Measurements from ENCODE around the gene SLC7A7. TPM values are rescaled to one million over a fixed set of nuclear protein-coding genes. Genes with fewer than 3 reads are reported as not detected.
A peak's percentile ranks its signal among the peaks of the same experiment; 100 is the strongest.
"Not testable (repeated sequence)": the region's sequence is repeated elsewhere in the genome, so short reads cannot be mapped to it uniquely, and the experiment has no call there.

SLC7A7 gene
- total RNA-seq, 1 experiment from 2014 or later: 8.7 TPM

DNA sequence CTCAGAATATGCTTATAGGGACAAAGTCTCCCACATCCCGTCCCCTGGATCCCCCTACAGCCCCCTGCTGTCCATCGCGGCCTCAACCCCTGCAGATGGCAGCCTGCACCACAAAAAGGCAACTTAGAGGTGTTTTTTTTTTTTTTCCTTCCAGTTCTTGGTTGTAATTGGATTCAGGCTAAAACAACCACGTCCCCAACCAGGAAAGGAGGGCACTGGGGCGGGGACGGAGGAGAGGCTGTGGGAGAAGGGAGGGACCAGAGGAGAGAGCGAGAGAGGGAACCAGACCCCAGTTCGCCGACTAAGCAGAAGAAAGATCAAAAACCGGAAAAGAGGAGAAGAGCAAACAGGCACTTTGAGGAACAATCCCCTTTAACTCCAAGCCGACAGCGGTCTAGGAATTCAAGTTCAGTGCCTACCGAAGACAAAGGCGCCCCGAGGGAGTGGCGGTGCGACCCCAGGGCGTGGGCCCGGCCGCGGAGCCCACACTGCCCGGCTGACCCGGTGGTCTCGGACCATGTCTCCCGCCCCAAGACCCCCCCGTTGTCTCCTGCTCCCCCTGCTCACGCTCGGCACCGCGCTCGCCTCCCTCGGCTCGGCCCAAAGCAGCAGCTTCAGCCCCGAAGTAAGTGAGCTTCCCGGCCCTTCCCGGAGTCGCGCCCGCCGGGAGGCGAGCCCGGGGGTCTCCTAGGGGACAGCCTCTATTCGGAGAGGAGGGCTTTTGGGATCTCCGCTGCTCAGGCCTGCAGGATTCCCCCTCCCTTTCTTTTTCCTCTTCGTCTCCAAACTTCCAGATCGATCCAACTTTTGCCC is 21.3 kb upstream of the SLC7A7 start, which contains the start of gene MMP14:
Gene MMP14, plus strand, starts transcription at position 285 of the 813 bp plus-strand sequence. Its CDS starts 233 bp downstream, at position 518.
- no peak for DNase-seq
- CTCF ChIA-PET: interaction anchor here (1.0 to 1.7 kb wide), 5 partner anchors 12 to 70 kb away, joined by 3 to 6 read pairs (median 5); partner anchors contain the start of gene OXA1L
- TF ChIP-seq, protein P1, sequence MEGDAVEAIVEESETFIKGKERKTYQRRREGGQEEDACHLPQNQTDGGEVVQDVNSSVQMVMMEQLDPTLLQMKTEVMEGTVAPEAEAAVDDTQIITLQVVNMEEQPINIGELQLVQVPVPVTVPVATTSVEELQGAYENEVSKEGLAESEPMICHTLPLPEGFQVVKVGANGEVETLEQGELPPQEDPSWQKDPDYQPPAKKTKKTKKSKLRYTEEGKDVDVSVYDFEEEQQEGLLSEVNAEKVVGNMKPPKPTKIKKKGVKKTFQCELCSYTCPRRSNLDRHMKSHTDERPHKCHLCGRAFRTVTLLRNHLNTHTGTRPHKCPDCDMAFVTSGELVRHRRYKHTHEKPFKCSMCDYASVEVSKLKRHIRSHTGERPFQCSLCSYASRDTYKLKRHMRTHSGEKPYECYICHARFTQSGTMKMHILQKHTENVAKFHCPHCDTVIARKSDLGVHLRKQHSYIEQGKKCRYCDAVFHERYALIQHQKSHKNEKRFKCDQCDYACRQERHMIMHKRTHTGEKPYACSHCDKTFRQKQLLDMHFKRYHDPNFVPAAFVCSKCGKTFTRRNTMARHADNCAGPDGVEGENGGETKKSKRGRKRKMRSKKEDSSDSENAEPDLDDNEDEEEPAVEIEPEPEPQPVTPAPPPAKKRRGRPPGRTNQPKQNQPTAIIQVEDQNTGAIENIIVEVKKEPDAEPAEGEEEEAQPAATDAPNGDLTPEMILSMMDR (IDR thresholded peaks at IDR 0.05; ENCODE audit: unreplicated experiment): no peak
- Mint-ChIP-seq H3K36me3 (ENCODE audit: insufficient read depth, unreplicated experiment) (peaks cover 27% of the 10 kb centered on the region), H3K27me3 (ENCODE audit: unreplicated experiment) (peaks cover 26% of the 10 kb centered on the region), H3K4me3 (ENCODE audit: low read depth, unreplicated experiment) (peak within 1 kb of the TSS; percentile 91), H3K4me1 (ENCODE audit: low read depth, unreplicated experiment) (peaks cover 23% of the 10 kb centered on the region), H3K27ac (ENCODE audit: unreplicated experiment) (peak within 1 kb of the TSS; percentile 68), H3K9me3 (ENCODE audit: low read depth, unreplicated experiment) (no peaks in the 10 kb centered on the region)
- intact Hi-C loops (cut with micrococcal nuclease; ENCODE audit: unreplicated experiment): no loop called here
- no TSS peak for BruUV-seq (replicated peaks)

GRCh38 chr14:22835505-22835904 is 20.3 kb upstream of the SLC7A7 start:
- TF ChIP-seq, protein P1 (IDR thresholded peaks at IDR 0.05; ENCODE audit: unreplicated experiment): no peak
- no peak for DNase-seq
- H3K27ac Mint-ChIP-seq (ENCODE audit: unreplicated experiment): no peak overlapping the region
- CTCF ChIA-PET: interaction anchor here (1.7 kb wide), 1 partner anchor 18 kb away, joined by 4 read pairs; no protein-coding TSS in a partner anchor
- intact Hi-C loops (cut with micrococcal nuclease; ENCODE audit: unreplicated experiment): no loop called here
- peaks cover 26% of the 10 kb centered on the region for H3K27me3 Mint-ChIP-seq (ENCODE audit: unreplicated experiment)
- peaks cover 28% of the 10 kb centered on the region for H3K36me3 Mint-ChIP-seq (ENCODE audit: insufficient read depth, unreplicated experiment)
- no peak overlapping the region for H3K4me3 Mint-ChIP-seq (ENCODE audit: low read depth, unreplicated experiment)
- no peaks in the 10 kb centered on the region for H3K9me3 Mint-ChIP-seq (ENCODE audit: low read depth, unreplicated experiment)
- H3K4me1 Mint-ChIP-seq (ENCODE audit: low read depth, unreplicated experiment): peaks cover 23% of the 10 kb centered on the region
- BruUV-seq (replicated peaks): no TSS peak

GRCh38 chr14:22830443-22831010 is 15.3 kb upstream of the SLC7A7 start:
- H3K27me3 Mint-ChIP-seq (ENCODE audit: unreplicated experiment): no peaks in the 10 kb centered on the region
- no peak for DNase-seq
- peak overlapping the region; percentile 95 for H3K4me3 Mint-ChIP-seq (ENCODE audit: low read depth, unreplicated experiment)
- CTCF ChIA-PET: interaction anchor here (0.6 to 1.4 kb wide), 3 partner anchors 9 to 659 kb away, joined by 3 to 5 read pairs (median 3); no protein-coding TSS in a partner anchor
- H3K27ac Mint-ChIP-seq (ENCODE audit: unreplicated experiment): peak overlapping the region; percentile 87
- peaks cover 2% of the 10 kb centered on the region for H3K4me1 Mint-ChIP-seq (ENCODE audit: low read depth, unreplicated experiment)
- intact Hi-C loops (cut with micrococcal nuclease; ENCODE audit: unreplicated experiment): no loop called here
- TSS peak; percentile 58 for BruUV-seq (replicated peaks)
- no peaks in the 10 kb centered on the region for H3K9me3 Mint-ChIP-seq (ENCODE audit: low read depth, unreplicated experiment)
- TF ChIP-seq, protein P1 (IDR thresholded peaks at IDR 0.05; ENCODE audit: unreplicated experiment): no peak
- peaks cover 22% of the 10 kb centered on the region for H3K36me3 Mint-ChIP-seq (ENCODE audit: insufficient read depth, unreplicated experiment)

DNA sequence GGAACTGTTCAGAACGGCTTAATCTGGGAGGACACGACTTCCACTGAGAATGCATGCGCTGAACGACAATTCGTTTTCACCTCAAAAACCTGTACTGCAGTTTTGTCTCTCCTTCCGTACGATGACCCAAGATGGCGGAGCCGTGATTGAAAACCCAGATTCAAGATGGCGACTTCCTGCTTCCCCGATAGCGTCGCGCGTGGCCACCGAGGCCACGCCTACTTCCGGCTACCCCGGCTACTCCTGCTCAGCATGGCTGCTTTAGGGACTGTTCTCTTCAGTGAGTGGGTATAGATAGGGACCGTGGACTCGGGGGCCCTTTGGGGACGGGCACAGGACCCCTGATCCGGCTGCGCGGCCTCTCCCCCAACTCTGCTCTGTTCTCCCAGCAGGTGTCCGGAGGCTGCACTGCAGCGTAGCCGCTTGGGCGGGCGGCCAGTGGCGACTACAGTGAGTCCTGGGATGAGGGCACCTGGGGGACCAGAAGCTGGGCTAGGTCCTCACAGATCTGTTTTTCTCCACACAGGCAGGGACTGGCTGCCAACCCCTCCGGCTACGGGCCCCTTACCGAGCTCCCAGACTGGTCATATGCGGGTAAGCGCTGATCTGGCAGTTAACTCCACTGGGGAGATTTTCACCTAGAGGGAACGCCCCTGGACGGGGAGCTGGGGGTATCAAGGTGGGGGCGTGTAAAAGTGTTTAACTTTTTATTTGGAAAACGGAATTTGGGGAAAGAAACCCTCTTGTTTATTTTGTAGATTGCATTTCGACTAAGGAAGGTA is 14.6 kb upstream of the SLC7A7 start, which contains the start of gene MRPL52:
Gene MRPL52, plus strand, starts transcription at position 227 of the 782 bp plus-strand sequence. Its CDS starts 26 bp downstream, at position 253.
- no TSS peak for BruUV-seq (replicated peaks)
- intact Hi-C loops (cut with micrococcal nuclease; ENCODE audit: unreplicated experiment): no loop called here
- peaks cover 22% of the 10 kb centered on the region for H3K36me3 Mint-ChIP-seq (ENCODE audit: insufficient read depth, unreplicated experiment)

GRCh38 chr14:22829076-22829660 is 13.9 kb upstream of the SLC7A7 start:
- CTCF ChIA-PET; H3K27me3 Mint-ChIP-seq (ENCODE audit: unreplicated experiment); H3K9me3 Mint-ChIP-seq (ENCODE audit: low read depth, unreplicated experiment); BruUV-seq (replicated peaks); DNase-seq; intact Hi-C loops (cut with micrococcal nuclease; ENCODE audit: unreplicated experiment): not testable (repeated sequence)
- Mint-ChIP-seq H3K36me3 (ENCODE audit: insufficient read depth, unreplicated experiment) (peaks cover 22% of the 10 kb centered on the region), H3K27ac (ENCODE audit: unreplicated experiment) (peak overlapping the region; percentile 87), H3K4me3 (ENCODE audit: low read depth, unreplicated experiment) (peak overlapping the region; percentile 95), H3K4me1 (ENCODE audit: low read depth, unreplicated experiment) (peaks cover 13% of the 10 kb centered on the region)

More for the DNA sequence above, 14.6 kb upstream of the SLC7A7 start, which contains the start of gene MRPL52:
- Mint-ChIP-seq H3K27me3 (ENCODE audit: unreplicated experiment) (no peaks in the 10 kb centered on the region), H3K9me3 (ENCODE audit: low read depth, unreplicated experiment) (no peaks in the 10 kb centered on the region), H3K4me3 (ENCODE audit: low read depth, unreplicated experiment) (peak within 1 kb of the TSS; percentile 95), H3K27ac (ENCODE audit: unreplicated experiment) (peak within 1 kb of the TSS; percentile 87), H3K4me1 (ENCODE audit: low read depth, unreplicated experiment) (peaks cover 9% of the 10 kb centered on the region)
- TF ChIP-seq, protein P1 (IDR thresholded peaks at IDR 0.05; ENCODE audit: unreplicated experiment): no peak
- CTCF ChIA-PET: interaction anchor here (1.3 to 1.4 kb wide), 2 partner anchors 9 to 21 kb away, joined by 3 to 5 read pairs; no protein-coding TSS in a partner anchor
- DNase-seq: peak; percentile 79
